HEK293 (cell line): ENCODE results near the gene KRT20.

Source experiments
- CTCF ChIA-PET: fragments of 350-600 bp; formaldehyde crosslinking; extraction: SDS; loops from one replicate; lab custom pipeline; 2021; ENCODE audit warnings: antibody characterized with exemption; lab: Yijun Ruan, JAX
- POLR2A ChIA-PET: fragments of 300-600 bp; formaldehyde crosslinking; extraction: SDS; loops from one replicate; lab custom pipeline; 2020; ENCODE audit warnings: antibody characterized with exemption, inconsistent platforms; lab: Yijun Ruan, JAX
- H3K27ac ChIP-seq: fragments of 200-500 bp; sonication (Bioruptor generic); 2 replicates; pipeline ENCODE4 v1.5.1; 2014; ENCODE audit warnings: low read depth, low read length, control low read depth, inconsistent platforms; ENCODE audit errors: extremely low read depth
- H3K36me3 ChIP-seq, 2 experiments: fragments of 200-500 bp in 1 of 2; sonication (Bioruptor generic) in 1 of 2; 1 replicate in 1 of 2; 2 replicates in 1 of 2; pipeline ENCODE4 v1.5.1; 2014 to 2017; ENCODE audit warnings: inconsistent platforms in 2 of 2, low read length in 2 of 2; ENCODE audit not compliant: control insufficient read depth in 2 of 2, insufficient read depth in 1 of 2
- H3K4me1 ChIP-seq: fragments of 200-500 bp; sonication (Bioruptor generic); 2 replicates; pipeline ENCODE4 v1.5.1; 2014; ENCODE audit warnings: mild to moderate bottlenecking, low read length, inconsistent platforms; ENCODE audit not compliant: control insufficient read depth, insufficient read depth
- H3K4me3 ChIP-seq: 2 replicates; pipeline ENCODE4 v1.5.1; 2011; ENCODE audit warnings: low read depth, mild to moderate bottlenecking, control low read depth, low read length, moderate library complexity
- H3K9me3 ChIP-seq: fragments of 200-500 bp; sonication (Bioruptor generic); 2 replicates; pipeline ENCODE4 v1.5.1; 2014; ENCODE audit warnings: low read depth, low read length, inconsistent platforms; ENCODE audit not compliant: control insufficient read depth, insufficient read depth
- HOXC10 ChIP-seq: sonication (generic); formaldehyde crosslinking; IDR thresholded peaks from 2 replicates; pipeline ENCODE4 v1.8.1; 2023; ENCODE audit warnings: mild to moderate bottlenecking, missing genetic modification reagents
- WT1 ChIP-seq: fragments of 450-650 bp; formaldehyde crosslinking; IDR thresholded peaks from 2 replicates; pipeline ENCODE4 v1.5.1; 2016; ENCODE audit warnings: missing biosample characterization, missing genetic modification characterization
- ZFP69B ChIP-seq: fragments of 450-650 bp; formaldehyde crosslinking; IDR thresholded peaks from 2 replicates; pipeline ENCODE4 v1.5.1; 2016; ENCODE audit warnings: missing biosample characterization, missing genetic modification characterization
- ZNF274 ChIP-seq, 2 experiments: fragments of 200-500 bp in 1 of 2; fragments of 450-650 bp in 1 of 2; sonication (Bioruptor generic) in 1 of 2; formaldehyde crosslinking in 1 of 2; IDR thresholded peaks; 2 replicates each; pipeline versions ENCODE4 v1.5.1 to v1.6.1; 2014 to 2016; ENCODE audit warnings: borderline replicate concordance in 1 of 2, inconsistent platforms in 1 of 2, low read length in 1 of 2, missing biosample characterization in 1 of 2, missing genetic modification characterization in 1 of 2
- ZNF311 ChIP-seq: fragments of 450-650 bp; formaldehyde crosslinking; IDR thresholded peaks from 2 replicates; pipeline ENCODE4 v1.5.1; 2017; ENCODE audit warnings: missing biosample characterization, missing genetic modification characterization, borderline replicate concordance
- ZNF324 ChIP-seq: fragments of 450-650 bp; formaldehyde crosslinking; IDR thresholded peaks from 2 replicates; pipeline ENCODE4 v1.5.1; 2016; ENCODE audit warnings: missing biosample characterization, missing genetic modification characterization
- ZNF37A ChIP-seq: fragments of 450-650 bp; IDR thresholded peaks from 2 replicates; pipeline ENCODE4 v1.5.1; 2018; ENCODE audit warnings: missing biosample characterization, missing genetic modification characterization
- ZNF501 ChIP-seq: fragments of 450-650 bp; formaldehyde crosslinking; IDR thresholded peaks from 2 replicates; pipeline ENCODE4 v1.5.1; 2016; ENCODE audit warnings: missing biosample characterization, missing genetic modification characterization
- ZNF530 ChIP-seq: fragments of 450-650 bp; formaldehyde crosslinking; IDR thresholded peaks from 2 replicates; pipeline ENCODE4 v1.5.1; 2016; ENCODE audit warnings: low read depth, missing biosample characterization, missing genetic modification characterization
- ZNF558 ChIP-seq: fragments of 450-650 bp; formaldehyde crosslinking; IDR thresholded peaks from 2 replicates; pipeline ENCODE4 v1.5.1; 2016; ENCODE audit warnings: missing biosample characterization, missing genetic modification characterization
- ZNF600 ChIP-seq: fragments of 450-650 bp; formaldehyde crosslinking; IDR thresholded peaks from 2 replicates; pipeline ENCODE4 v1.5.1; 2016; ENCODE audit warnings: missing biosample characterization, missing genetic modification characterization
- ZNF837 ChIP-seq: fragments of 450-650 bp; formaldehyde crosslinking; IDR thresholded peaks from 2 replicates; pipeline ENCODE4 v1.5.1; 2016; ENCODE audit warnings: missing biosample characterization, missing genetic modification characterization
- ZXDB ChIP-seq: fragments of 450-650 bp; formaldehyde crosslinking; IDR thresholded peaks from 2 replicates; pipeline ENCODE4 v1.5.1; 2016; ENCODE audit warnings: missing biosample characterization, missing genetic modification characterization
- TF ChIP-seq, protein P1 (sequence below): fragments of 450-650 bp; formaldehyde crosslinking; IDR thresholded peaks from 2 replicates; pipeline ENCODE4 v1.5.1; 2016; ENCODE audit warnings: missing biosample characterization, missing genetic modification characterization
- TF ChIP-seq, protein P2 (sequence below): fragments of 450-650 bp; formaldehyde crosslinking; conservative IDR thresholded peaks from 2 replicates; pipeline ENCODE4 v1.5.1; 2016; ENCODE audit warnings: low read depth, missing biosample characterization, missing genetic modification characterization
- TF ChIP-seq, protein P3 (sequence below): fragments of 450-650 bp; IDR thresholded peaks from 2 replicates; pipeline ENCODE4 v1.5.1; 2018; ENCODE audit warnings: missing biosample characterization, missing genetic modification characterization

Gene KRT20

DNA sequence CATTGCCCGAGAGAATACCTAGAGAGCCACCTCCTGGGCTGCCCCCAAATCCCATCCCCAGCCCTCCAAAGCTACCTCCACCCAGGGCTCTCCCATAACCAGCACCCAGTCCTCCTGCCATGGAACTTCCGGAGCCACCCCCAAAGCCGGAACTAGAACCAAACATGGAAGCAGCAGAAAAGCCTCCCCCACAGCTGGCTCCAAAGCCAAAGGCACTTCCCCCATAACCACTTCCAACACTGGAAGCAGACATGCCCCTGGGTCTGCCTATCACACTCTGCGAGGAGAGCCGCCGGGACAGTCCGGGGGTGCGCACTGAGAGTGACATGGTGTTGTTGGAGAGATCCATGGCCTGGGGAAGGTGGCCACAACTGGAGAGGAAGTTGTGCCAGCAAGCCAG lies 18.2 kb downstream of the KRT20 start, which contains the start of gene KRT12 (continued):
- TF ChIP-seq ZNF530 (tag by site-specific recombination) (no peak), ZNF37A (tag by site-specific recombination) (no peak)
- TF ChIP-seq, all 188 proteins: peak for 0

DNA sequence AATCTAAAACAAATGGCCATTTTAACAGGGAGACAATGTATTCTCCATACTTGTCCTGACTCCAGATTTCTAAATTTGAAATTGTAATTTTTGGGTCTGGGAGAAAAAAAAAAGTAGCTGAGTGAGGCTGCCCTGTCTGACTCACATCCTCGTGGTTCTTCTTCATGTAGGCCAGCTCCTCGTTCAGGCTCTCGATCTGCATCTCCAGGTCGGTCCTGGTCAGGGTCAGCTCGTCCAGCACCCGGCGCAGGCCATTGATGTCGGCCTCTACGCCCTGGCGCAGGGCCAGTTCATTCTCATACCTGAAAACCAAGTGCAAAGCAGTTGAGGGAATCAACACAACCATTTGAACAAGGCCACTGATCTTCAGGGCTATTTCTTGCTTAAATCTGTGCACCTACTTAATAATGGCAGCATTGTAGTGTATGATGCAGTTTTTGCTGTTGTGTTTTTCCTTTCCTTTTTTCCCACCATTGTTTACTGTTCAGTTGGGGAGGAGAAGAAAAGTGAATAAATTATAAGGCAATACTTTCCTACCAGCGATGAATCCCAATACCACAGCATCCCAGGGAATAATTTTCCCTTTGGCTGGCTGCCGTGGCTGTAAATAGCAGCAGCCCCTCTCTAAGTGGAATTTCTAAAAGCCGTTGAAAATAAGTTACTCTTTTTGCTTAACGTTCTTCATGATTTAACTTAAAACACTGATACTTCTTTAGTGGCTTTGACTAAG lies 20.2 kb downstream of the KRT20 start:
- Histone ChIP-seq H3K27ac (no peak overlapping the region), H3K36me3 (no peaks in the 10 kb centered on the region), H3K4me3 (no peak overlapping the region), H3K9me3 (no peaks in the 10 kb centered on the region), H3K4me1 (no peaks in the 10 kb centered on the region)
- TF ChIP-seq, protein P1, sequence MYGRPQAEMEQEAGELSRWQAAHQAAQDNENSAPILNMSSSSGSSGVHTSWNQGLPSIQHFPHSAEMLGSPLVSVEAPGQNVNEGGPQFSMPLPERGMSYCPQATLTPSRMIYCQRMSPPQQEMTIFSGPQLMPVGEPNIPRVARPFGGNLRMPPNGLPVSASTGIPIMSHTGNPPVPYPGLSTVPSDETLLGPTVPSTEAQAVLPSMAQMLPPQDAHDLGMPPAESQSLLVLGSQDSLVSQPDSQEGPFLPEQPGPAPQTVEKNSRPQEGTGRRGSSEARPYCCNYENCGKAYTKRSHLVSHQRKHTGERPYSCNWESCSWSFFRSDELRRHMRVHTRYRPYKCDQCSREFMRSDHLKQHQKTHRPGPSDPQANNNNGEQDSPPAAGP (tag by site-specific recombination), result no peak
- no peak for TF ChIP-seq WT1 (tag by site-specific recombination)
- no peak for TF ChIP-seq ZNF558 (tag by site-specific recombination)
- TF ChIP-seq HOXC10 (CRISPR knock-in tag), result no peak
- TF ChIP-seq ZFP69B (tag by site-specific recombination), result no peak
- TF ChIP-seq, protein P2, sequence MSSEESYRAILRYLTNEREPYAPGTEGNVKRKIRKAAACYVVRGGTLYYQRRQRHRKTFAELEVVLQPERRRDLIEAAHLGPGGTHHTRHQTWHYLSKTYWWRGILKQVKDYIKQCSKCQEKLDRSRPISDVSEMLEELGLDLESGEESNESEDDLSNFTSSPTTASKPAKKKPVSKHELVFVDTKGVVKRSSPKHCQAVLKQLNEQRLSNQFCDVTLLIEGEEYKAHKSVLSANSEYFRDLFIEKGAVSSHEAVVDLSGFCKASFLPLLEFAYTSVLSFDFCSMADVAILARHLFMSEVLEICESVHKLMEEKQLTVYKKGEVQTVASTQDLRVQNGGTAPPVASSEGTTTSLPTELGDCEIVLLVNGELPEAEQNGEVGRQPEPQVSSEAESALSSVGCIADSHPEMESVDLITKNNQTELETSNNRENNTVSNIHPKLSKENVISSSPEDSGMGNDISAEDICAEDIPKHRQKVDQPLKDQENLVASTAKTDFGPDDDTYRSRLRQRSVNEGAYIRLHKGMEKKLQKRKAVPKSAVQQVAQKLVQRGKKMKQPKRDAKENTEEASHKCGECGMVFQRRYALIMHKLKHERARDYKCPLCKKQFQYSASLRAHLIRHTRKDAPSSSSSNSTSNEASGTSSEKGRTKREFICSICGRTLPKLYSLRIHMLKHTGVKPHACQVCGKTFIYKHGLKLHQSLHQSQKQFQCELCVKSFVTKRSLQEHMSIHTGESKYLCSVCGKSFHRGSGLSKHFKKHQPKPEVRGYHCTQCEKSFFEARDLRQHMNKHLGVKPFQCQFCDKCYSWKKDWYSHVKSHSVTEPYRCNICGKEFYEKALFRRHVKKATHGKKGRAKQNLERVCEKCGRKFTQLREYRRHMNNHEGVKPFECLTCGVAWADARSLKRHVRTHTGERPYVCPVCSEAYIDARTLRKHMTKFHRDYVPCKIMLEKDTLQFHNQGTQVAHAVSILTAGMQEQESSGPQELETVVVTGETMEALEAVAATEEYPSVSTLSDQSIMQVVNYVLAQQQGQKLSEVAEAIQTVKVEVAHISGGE (tag by site-specific recombination), result no peak
- TF ChIP-seq ZNF37A (tag by site-specific recombination), result no peak
- TF ChIP-seq ZNF501 (tag by site-specific recombination), result no peak
- TF ChIP-seq, protein P3, sequence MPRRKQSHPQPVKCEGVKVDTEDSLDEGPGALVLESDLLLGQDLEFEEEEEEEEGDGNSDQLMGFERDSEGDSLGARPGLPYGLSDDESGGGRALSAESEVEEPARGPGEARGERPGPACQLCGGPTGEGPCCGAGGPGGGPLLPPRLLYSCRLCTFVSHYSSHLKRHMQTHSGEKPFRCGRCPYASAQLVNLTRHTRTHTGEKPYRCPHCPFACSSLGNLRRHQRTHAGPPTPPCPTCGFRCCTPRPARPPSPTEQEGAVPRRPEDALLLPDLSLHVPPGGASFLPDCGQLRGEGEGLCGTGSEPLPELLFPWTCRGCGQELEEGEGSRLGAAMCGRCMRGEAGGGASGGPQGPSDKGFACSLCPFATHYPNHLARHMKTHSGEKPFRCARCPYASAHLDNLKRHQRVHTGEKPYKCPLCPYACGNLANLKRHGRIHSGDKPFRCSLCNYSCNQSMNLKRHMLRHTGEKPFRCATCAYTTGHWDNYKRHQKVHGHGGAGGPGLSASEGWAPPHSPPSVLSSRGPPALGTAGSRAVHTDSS (tag by site-specific recombination), result no peak
- TF ChIP-seq ZNF324 (tag by site-specific recombination), result no peak
- TF ChIP-seq ZNF311, result no peak
- TF ChIP-seq ZXDB (tag by site-specific recombination), result no peak
- TF ChIP-seq ZNF600, result no peak
- TF ChIP-seq ZNF837, result no peak
- TF ChIP-seq ZNF274 (IDR thresholded peaks at IDR 0.05; ENCODE audit: low read length), result no peak
- TF ChIP-seq ZNF274 (tag by site-specific recombination; IDR thresholded peaks at IDR 0.05; ENCODE audit: borderline replicate concordance), result no peak
- CTCF ChIA-PET, result interaction anchor here (0.6 to 1.0 kb wide), 2 partner anchors 38 to 250 kb away, joined by 3 read pairs; no protein-coding TSS in a partner anchor
- POLR2A ChIA-PET, result no interaction called here
